ENCODE data around the gene DSE.

DSE gene

GRCh38 chr6:116349216-116349615 lies 21.5 kb upstream of the DSE start:
- no peak overlapping the region for H3K4me3 ChIP-seq (ENCODE audit: low read depth, low read length)
- DNase-seq (ENCODE audit: low read depth, low spot score), result no peak
- TF ChIP-seq, protein P1, sequence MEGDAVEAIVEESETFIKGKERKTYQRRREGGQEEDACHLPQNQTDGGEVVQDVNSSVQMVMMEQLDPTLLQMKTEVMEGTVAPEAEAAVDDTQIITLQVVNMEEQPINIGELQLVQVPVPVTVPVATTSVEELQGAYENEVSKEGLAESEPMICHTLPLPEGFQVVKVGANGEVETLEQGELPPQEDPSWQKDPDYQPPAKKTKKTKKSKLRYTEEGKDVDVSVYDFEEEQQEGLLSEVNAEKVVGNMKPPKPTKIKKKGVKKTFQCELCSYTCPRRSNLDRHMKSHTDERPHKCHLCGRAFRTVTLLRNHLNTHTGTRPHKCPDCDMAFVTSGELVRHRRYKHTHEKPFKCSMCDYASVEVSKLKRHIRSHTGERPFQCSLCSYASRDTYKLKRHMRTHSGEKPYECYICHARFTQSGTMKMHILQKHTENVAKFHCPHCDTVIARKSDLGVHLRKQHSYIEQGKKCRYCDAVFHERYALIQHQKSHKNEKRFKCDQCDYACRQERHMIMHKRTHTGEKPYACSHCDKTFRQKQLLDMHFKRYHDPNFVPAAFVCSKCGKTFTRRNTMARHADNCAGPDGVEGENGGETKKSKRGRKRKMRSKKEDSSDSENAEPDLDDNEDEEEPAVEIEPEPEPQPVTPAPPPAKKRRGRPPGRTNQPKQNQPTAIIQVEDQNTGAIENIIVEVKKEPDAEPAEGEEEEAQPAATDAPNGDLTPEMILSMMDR (IDR thresholded peaks at IDR 0.05; ENCODE audit: low read depth, low read length), result no peak
- in situ Hi-C loops (cut with HindIII; ENCODE audit: low sequenced_read_pairs), result no loop called here

DNA sequence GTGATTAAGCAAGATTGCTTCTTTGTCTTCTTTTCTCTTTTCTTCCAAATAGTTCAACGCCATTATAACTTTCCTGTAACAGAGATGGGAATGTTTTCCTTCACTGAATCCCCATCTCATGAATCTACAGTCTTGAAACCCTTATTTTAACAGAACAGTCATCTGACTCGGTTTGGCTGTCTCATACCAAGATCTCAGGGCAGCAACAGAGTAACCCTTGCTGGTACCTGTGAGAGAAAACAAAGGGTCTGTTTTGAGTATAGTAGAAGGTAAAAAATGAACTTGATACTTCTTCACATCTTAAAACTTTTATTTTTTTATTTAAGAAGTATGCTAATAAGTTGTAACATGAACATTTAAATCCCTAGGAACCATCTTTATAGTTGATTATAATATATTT lies 19.6 kb upstream of the DSE start:
- TF ChIP-seq, protein P1 (IDR thresholded peaks at IDR 0.05; ENCODE audit: low read depth, low read length), result no peak
- DNase-seq (ENCODE audit: low read depth, low spot score), result no peak
- in situ Hi-C loops (cut with HindIII; ENCODE audit: low sequenced_read_pairs), result no loop called here

GRCh38 chr6:116352515-116353471 lies 18.0 kb upstream of the DSE start:
- in situ Hi-C loops (cut with HindIII; ENCODE audit: low sequenced_read_pairs), result no loop called here
- DNase-seq (ENCODE audit: low read depth, low spot score), result peak; percentile 45
- TF ChIP-seq, protein P1 (IDR thresholded peaks at IDR 0.05; ENCODE audit: low read depth, low read length), result no peak

More for the DNA sequence above, 19.6 kb upstream of the DSE start:
- H3K4me3 ChIP-seq (ENCODE audit: low read depth, low read length), result no peak overlapping the region

DNA sequence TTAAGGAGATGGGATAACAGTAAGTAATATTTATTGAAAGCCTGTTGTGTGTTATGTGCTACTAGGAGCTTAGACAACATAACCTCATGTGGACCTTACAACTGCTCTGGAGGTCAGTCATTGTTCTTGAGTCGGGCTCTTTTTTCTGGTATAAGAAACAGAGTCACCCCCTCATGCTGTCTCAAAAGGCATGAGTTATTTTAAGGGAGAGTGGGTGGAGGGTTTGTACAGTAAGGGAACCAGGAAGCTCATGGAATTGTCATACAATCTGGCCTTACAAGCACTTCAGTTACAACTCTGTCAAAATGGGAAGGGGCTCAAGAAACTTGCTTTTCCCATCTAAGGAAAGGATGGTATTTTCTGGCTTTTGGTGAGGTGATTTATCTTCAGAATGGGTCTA lies 16.5 kb upstream of the DSE start:
- TF ChIP-seq, protein P1 (IDR thresholded peaks at IDR 0.05; ENCODE audit: low read depth, low read length), result no peak
- DNase-seq (ENCODE audit: low read depth, low spot score), result no peak
- in situ Hi-C loops (cut with HindIII; ENCODE audit: low sequenced_read_pairs), result no loop called here
- no peak overlapping the region for H3K4me3 ChIP-seq (ENCODE audit: low read depth, low read length)

More at GRCh38 chr6:116352515-116353471, 18.0 kb upstream of the DSE start:
- H3K4me3 ChIP-seq (ENCODE audit: low read depth, low read length), result no peak overlapping the region

- DNase-seq (ENCODE audit: low read depth, low spot score), result no peak
- H3K4me3 ChIP-seq (ENCODE audit: low read depth, low read length), result no peak overlapping the region
- TF ChIP-seq, protein P1 (IDR thresholded peaks at IDR 0.05; ENCODE audit: low read depth, low read length), result no peak
- in situ Hi-C loops (cut with HindIII; ENCODE audit: low sequenced_read_pairs), result no loop called here
These were observed 15.0 kb upstream of the DSE start for GRCh38 chr6:116355796-116356195.

GRCh38 chr6:116359131-116359530 lies 11.6 kb upstream of the DSE start:
- DNase-seq (ENCODE audit: low read depth, low spot score), result no peak

More at GRCh38 chr6:116359131-116359530, 11.6 kb upstream of the DSE start:
- TF ChIP-seq, protein P1 (IDR thresholded peaks at IDR 0.05; ENCODE audit: low read depth, low read length), result no peak
- in situ Hi-C loops (cut with HindIII; ENCODE audit: low sequenced_read_pairs), result no loop called here
- no peak overlapping the region for H3K4me3 ChIP-seq (ENCODE audit: low read depth, low read length)
